ENCODE results near the gene OR51A4.

The OR51A4 gene

GRCh38 chr11:4947505-4947904 lies at the start of gene OR51A4:
OR51A4 (minus strand) TSS chr11:4947605; CDS start chr11:4947100, 505 bp downstream.
- no peaks in the 10 kb centered on the region for H3K27me3 ChIP-seq (ENCODE audit: insufficient read depth, insufficient read length)
- H3K36me3 ChIP-seq (ENCODE audit: insufficient read depth, insufficient read length, low read length), result no peaks in the 10 kb centered on the region
- DNase-seq (ENCODE audit: low read depth, low spot score), result no peak
- no peak within 1 kb of the TSS for H3K9ac ChIP-seq (ENCODE audit: insufficient read length, low read depth)
- H3K9me3 ChIP-seq (ENCODE audit: insufficient read depth, low read length), result no peaks in the 10 kb centered on the region
- no peak within 1 kb of the TSS for H3K4me3 ChIP-seq (ENCODE audit: insufficient read length, low read depth)
- H3K4me1 ChIP-seq (ENCODE audit: insufficient read depth, insufficient read length), result no peaks in the 10 kb centered on the region
- no peak for TF ChIP-seq ZNF274 (IDR thresholded peaks at IDR 0.05; ENCODE audit: low read depth, low read length)
- no peak for TF ChIP-seq YY1 (IDR thresholded peaks at IDR 0.05; ENCODE audit: insufficient read depth, insufficient read length)
- TF ChIP-seq SUZ12 (IDR thresholded peaks at IDR 0.05; ENCODE audit: extremely low read depth, insufficient read depth, insufficient read length), result no peak

- no peaks in the 10 kb centered on the region for H3K9me3 ChIP-seq (ENCODE audit: insufficient read depth, low read length)
- no peak for TF ChIP-seq ZNF274 (IDR thresholded peaks at IDR 0.05; ENCODE audit: low read depth, low read length)
- TF ChIP-seq YY1 (IDR thresholded peaks at IDR 0.05; ENCODE audit: insufficient read depth, insufficient read length), result no peak
- TF ChIP-seq SUZ12 (IDR thresholded peaks at IDR 0.05; ENCODE audit: extremely low read depth, insufficient read depth, insufficient read length), result no peak
Measured at GRCh38 chr11:4994551-4994950, 47.1 kb upstream of the OR51A4 start, which contains the start of gene OR51L1. OR51L1 (plus strand) TSS chr11:4994851; CDS start chr11:4998983, 4,132 bp downstream.

DNA sequence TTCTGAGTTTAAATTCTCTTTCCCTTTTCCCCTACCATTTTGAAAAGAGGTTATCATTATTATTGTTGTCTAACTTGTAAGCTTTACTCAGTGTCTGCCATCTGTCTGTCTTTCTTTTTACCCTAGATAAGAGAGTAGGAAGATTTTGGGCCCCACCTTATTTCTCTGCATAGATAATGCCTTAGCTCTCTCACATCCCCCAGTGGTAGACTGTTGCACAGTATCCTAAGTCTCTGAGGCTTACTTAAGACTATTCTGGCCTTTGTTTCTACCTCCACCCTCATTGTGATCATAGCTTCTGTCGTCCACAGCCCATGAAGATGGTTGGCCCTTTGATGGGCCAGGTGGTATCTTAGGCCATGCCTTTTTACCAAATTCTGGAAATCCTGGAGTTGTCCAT lies 43.7 kb upstream of the OR51A4 start:
- DNase-seq (ENCODE audit: low read depth, low spot score), result no peak
- Histone ChIP-seq H3K36me3 (ENCODE audit: insufficient read depth, insufficient read length, low read length) (no peaks in the 10 kb centered on the region), H3K9me3 (ENCODE audit: insufficient read depth, low read length) (no peaks in the 10 kb centered on the region), H3K4me3 (ENCODE audit: insufficient read length, low read depth) (no peak overlapping the region), H3K9ac (ENCODE audit: insufficient read length, low read depth) (no peak overlapping the region), H3K4me1 (ENCODE audit: insufficient read depth, insufficient read length) (no peaks in the 10 kb centered on the region), H3K27me3 (ENCODE audit: insufficient read depth, insufficient read length) (no peaks in the 10 kb centered on the region)
- TF ChIP-seq YY1 (IDR thresholded peaks at IDR 0.05; ENCODE audit: insufficient read depth, insufficient read length), result no peak
- no peak for TF ChIP-seq ZNF274 (IDR thresholded peaks at IDR 0.05; ENCODE audit: low read depth, low read length)
- no peak for TF ChIP-seq SUZ12 (IDR thresholded peaks at IDR 0.05; ENCODE audit: extremely low read depth, insufficient read depth, insufficient read length)

More at GRCh38 chr11:4994551-4994950, 47.1 kb upstream of the OR51A4 start, which contains the start of gene OR51L1:
- H3K27me3 ChIP-seq (ENCODE audit: insufficient read depth, insufficient read length), result no peaks in the 10 kb centered on the region
- H3K36me3 ChIP-seq (ENCODE audit: insufficient read depth, insufficient read length, low read length), result no peaks in the 10 kb centered on the region
- no peaks in the 10 kb centered on the region for H3K4me1 ChIP-seq (ENCODE audit: insufficient read depth, insufficient read length)
- no peak for DNase-seq (ENCODE audit: low read depth, low spot score)
- no peak within 1 kb of the TSS for H3K9ac ChIP-seq (ENCODE audit: insufficient read length, low read depth)
- H3K4me3 ChIP-seq (ENCODE audit: insufficient read length, low read depth), result no peak within 1 kb of the TSS

GRCh38 chr11:4983841-4984240 lies 36.4 kb upstream of the OR51A4 start:
- H3K9me3 ChIP-seq (ENCODE audit: insufficient read depth, low read length), result no peaks in the 10 kb centered on the region
- no peak for DNase-seq (ENCODE audit: low read depth, low spot score)
- no peaks in the 10 kb centered on the region for H3K4me1 ChIP-seq (ENCODE audit: insufficient read depth, insufficient read length)
- H3K27me3 ChIP-seq (ENCODE audit: insufficient read depth, insufficient read length), result no peaks in the 10 kb centered on the region
- no peaks in the 10 kb centered on the region for H3K36me3 ChIP-seq (ENCODE audit: insufficient read depth, insufficient read length, low read length)
- TF ChIP-seq ZNF274 (IDR thresholded peaks at IDR 0.05; ENCODE audit: low read depth, low read length) (no peak), SUZ12 (IDR thresholded peaks at IDR 0.05; ENCODE audit: extremely low read depth, insufficient read depth, insufficient read length) (no peak), YY1 (IDR thresholded peaks at IDR 0.05; ENCODE audit: insufficient read depth, insufficient read length) (no peak)
- no peak overlapping the region for H3K9ac ChIP-seq (ENCODE audit: insufficient read length, low read depth)
- no peak overlapping the region for H3K4me3 ChIP-seq (ENCODE audit: insufficient read length, low read depth)

DNA sequence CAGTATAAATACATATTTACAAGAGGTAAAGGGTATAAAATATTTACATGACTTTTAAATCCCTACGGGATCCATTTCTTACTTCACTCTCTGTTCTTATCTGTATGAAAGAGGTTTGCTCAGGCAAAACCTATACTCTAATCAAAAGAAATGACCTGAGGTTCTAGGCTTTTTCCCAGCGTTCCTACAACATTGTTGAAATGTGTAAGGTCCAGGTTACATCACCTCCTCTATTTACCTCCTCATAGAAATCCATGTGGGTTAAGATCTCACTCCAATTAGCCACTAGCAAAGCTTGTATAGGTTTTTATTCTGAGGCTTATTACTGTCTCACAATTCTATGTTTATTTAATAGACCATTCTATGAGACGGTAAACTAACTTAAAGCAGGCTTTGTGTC lies 35.3 kb upstream of the OR51A4 start:
- H3K4me3 ChIP-seq (ENCODE audit: insufficient read length, low read depth), result no peak overlapping the region
- no peaks in the 10 kb centered on the region for H3K36me3 ChIP-seq (ENCODE audit: insufficient read depth, insufficient read length, low read length)
- H3K9ac ChIP-seq (ENCODE audit: insufficient read length, low read depth), result no peak overlapping the region
- no peaks in the 10 kb centered on the region for H3K4me1 ChIP-seq (ENCODE audit: insufficient read depth, insufficient read length)
- no peaks in the 10 kb centered on the region for H3K27me3 ChIP-seq (ENCODE audit: insufficient read depth, insufficient read length)
- DNase-seq (ENCODE audit: low read depth, low spot score), result no peak
- no peaks in the 10 kb centered on the region for H3K9me3 ChIP-seq (ENCODE audit: insufficient read depth, low read length)
- TF ChIP-seq ZNF274 (IDR thresholded peaks at IDR 0.05; ENCODE audit: low read depth, low read length), result no peak
- TF ChIP-seq YY1 (IDR thresholded peaks at IDR 0.05; ENCODE audit: insufficient read depth, insufficient read length), result no peak
- TF ChIP-seq SUZ12 (IDR thresholded peaks at IDR 0.05; ENCODE audit: extremely low read depth, insufficient read depth, insufficient read length), result no peak

DNA sequence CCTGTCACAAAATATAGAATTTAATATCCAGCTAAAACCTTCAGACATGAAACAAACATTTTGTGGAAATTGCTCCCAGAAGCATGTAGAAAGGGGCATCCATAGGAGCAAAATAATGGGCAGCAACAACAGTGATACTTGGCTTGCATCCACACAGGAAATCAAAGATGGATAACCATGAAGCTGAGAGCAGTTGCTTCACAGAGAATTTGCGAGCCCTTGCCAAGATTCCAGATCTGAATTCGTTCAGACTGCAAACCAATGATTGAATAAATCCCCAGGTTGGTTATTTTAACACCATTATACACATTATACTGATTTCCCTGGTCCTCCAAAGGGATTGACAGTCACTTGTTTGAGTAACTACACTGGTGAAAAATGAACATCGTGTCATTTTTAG lies 31.6 kb upstream of the OR51A4 start:
- Histone ChIP-seq H3K9ac (ENCODE audit: insufficient read length, low read depth) (no peak overlapping the region), H3K36me3 (ENCODE audit: insufficient read depth, insufficient read length, low read length) (no peaks in the 10 kb centered on the region), H3K4me3 (ENCODE audit: insufficient read length, low read depth) (no peak overlapping the region), H3K9me3 (ENCODE audit: insufficient read depth, low read length) (no peaks in the 10 kb centered on the region), H3K4me1 (ENCODE audit: insufficient read depth, insufficient read length) (no peaks in the 10 kb centered on the region), H3K27me3 (ENCODE audit: insufficient read depth, insufficient read length) (no peaks in the 10 kb centered on the region)
- TF ChIP-seq SUZ12 (IDR thresholded peaks at IDR 0.05; ENCODE audit: extremely low read depth, insufficient read depth, insufficient read length) (no peak), YY1 (IDR thresholded peaks at IDR 0.05; ENCODE audit: insufficient read depth, insufficient read length) (no peak), ZNF274 (IDR thresholded peaks at IDR 0.05; ENCODE audit: low read depth, low read length) (no peak)
- no peak for DNase-seq (ENCODE audit: low read depth, low spot score)

GRCh38 chr11:4975436-4975835 lies 28.0 kb upstream of the OR51A4 start:
- TF ChIP-seq ZNF274 (IDR thresholded peaks at IDR 0.05; ENCODE audit: low read depth, low read length) (no peak), SUZ12 (IDR thresholded peaks at IDR 0.05; ENCODE audit: extremely low read depth, insufficient read depth, insufficient read length) (no peak)
- DNase-seq (ENCODE audit: low read depth, low spot score), result no peak
- Histone ChIP-seq H3K4me1 (ENCODE audit: insufficient read depth, insufficient read length) (no peaks in the 10 kb centered on the region), H3K27me3 (ENCODE audit: insufficient read depth, insufficient read length) (no peaks in the 10 kb centered on the region), H3K9me3 (ENCODE audit: insufficient read depth, low read length) (no peaks in the 10 kb centered on the region), H3K9ac (ENCODE audit: insufficient read length, low read depth) (no peak overlapping the region), H3K4me3 (ENCODE audit: insufficient read length, low read depth) (no peak overlapping the region), H3K36me3 (ENCODE audit: insufficient read depth, insufficient read length, low read length) (no peaks in the 10 kb centered on the region)
